ENCODE results near the gene DYNLL2. TPM values are rescaled to one million over a fixed set of nuclear protein-coding genes. Genes with fewer than 3 reads are reported as not detected.
A peak's percentile ranks its signal among the peaks of the same experiment; 100 is the strongest.

Gene DYNLL2
- total RNA-seq (2014; rRNA removed; shearing (Covaris generic)) (9.9 and 11.3 TPM in 2 replicates), polyA plus RNA-seq (2016; fragmentation: Nextera tagmentation; extraction: Ambion mirVana) (1.0 and 1.5 TPM in 2 replicates)

DNA sequence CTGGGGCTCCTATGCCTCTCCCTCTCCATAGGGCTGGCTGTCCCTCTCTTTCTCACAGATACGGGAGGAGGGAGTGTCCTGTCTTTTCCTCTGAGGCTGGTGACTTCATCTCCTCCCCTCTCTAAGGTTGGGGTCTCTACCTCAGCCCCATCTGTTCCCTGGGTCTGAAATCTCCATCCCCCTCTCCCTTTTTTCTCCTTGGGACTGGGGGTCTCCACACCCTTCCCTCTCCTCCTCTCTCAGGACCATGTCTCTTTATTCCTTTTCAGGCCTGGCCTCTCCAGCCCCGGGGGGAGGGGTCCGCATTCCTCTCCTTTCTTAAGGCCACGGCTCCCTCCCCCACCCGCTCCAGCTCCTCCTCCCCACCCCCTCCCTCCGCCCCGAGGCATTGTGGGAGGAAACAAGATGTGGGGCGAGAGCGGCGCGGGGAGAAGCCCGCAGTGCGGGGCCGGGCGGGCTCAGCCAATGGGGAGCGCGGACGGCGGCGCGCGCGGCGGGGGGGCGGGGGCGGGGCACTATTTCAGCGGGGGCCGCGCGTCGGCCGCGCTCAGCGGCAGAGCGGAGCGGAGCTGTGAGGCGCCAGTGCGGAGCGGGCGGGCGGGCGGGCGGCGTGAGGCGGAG lies at the start of gene DYNLL2:
DYNLL2 (plus strand) TSS at position 550 of the 621 bp plus-strand sequence. CDS start 3,672 bp downstream, outside the sequence.
- H3K36me3 ChIP-seq (ENCODE audit: low read depth): peaks cover 8% of the 10 kb centered on the region; the same call in 1 of the 2 replicates
- H2AFZ ChIP-seq: peak within 1 kb of the TSS; percentile 90
- H3K9me2 ChIP-seq (ENCODE audit: insufficient read depth): no peaks in the 10 kb centered on the region
- H3K4me3 ChIP-seq: peak within 1 kb of the TSS; percentile 87
- H3K27me3 ChIP-seq (replicated peaks; ENCODE audit: insufficient read depth): 0 out of 2 replicates have a peak, but pooled peaks cover 13% of the 10 kb centered on the region
- H3K4me1 ChIP-seq (ENCODE audit: insufficient read depth): peaks cover 16% of the 10 kb centered on the region; the same call in 1 of the 2 replicates
- no peaks in the 10 kb centered on the region for H3K9me3 ChIP-seq (ENCODE audit: low read depth)
- H3K79me2 ChIP-seq (ENCODE audit: insufficient read depth): peaks cover 45% of the 10 kb centered on the region
- DNase-seq: peak; percentile 94
- TF ChIP-seq EZH2phosphoT487 (IDR thresholded peaks at IDR 0.05; ENCODE audit: insufficient read depth, low read depth): no peak
- no peak for TF ChIP-seq EZH2 (IDR thresholded peaks at IDR 0.05; ENCODE audit: insufficient read depth, poor library complexity, severe bottlenecking)
- in situ Hi-C loops (cut with MboI): no loop called here
- peak within 1 kb of the TSS; percentile 59 for H3K27ac ChIP-seq
- H3K4me2 ChIP-seq (ENCODE audit: unreplicated experiment): peak within 1 kb of the TSS; percentile 76
- peak within 1 kb of the TSS; percentile 93 for H3K9ac ChIP-seq
- WGBS, 2 experiments (ENCODE audit: low coverage in 1 of 2, low lambda C conversion rate in 2 of 2, missing lambda C conversion rate in 2 of 2): 1 to 11% methylated on average over 2 to 38 of the region's 45 CpGs
- peaks cover 13% of the 10 kb centered on the region; the same call in 1 of the 2 replicates for H4K20me1 ChIP-seq (ENCODE audit: insufficient read depth)
- no peaks in the 10 kb centered on the region for H3F3A ChIP-seq (ENCODE audit: insufficient read depth)

- in situ Hi-C loops (cut with MboI): no loop called here
- 51 to 53% methylated on average over 3 of the region's 3 CpGs for WGBS, 2 experiments (ENCODE audit: low coverage in 1 of 2, low lambda C conversion rate in 2 of 2, missing lambda C conversion rate in 2 of 2)
- Histone ChIP-seq H3K9ac (no peak overlapping the region), H3K9me2 (ENCODE audit: insufficient read depth) (no peaks in the 10 kb centered on the region), H3K36me3 (ENCODE audit: low read depth) (no peaks in the 10 kb centered on the region), H3K27me3 (replicated peaks; ENCODE audit: insufficient read depth) (peaks cover 1% of the 10 kb centered on the region), H3K27ac (no peak overlapping the region), H3K4me2 (ENCODE audit: unreplicated experiment) (no peak overlapping the region), H3F3A (ENCODE audit: insufficient read depth) (no peaks in the 10 kb centered on the region), H3K4me1 (ENCODE audit: insufficient read depth) (no peaks in the 10 kb centered on the region), H3K4me3 (no peak overlapping the region), H2AFZ (no peak overlapping the region), H4K20me1 (ENCODE audit: insufficient read depth) (no peaks in the 10 kb centered on the region), H3K79me2 (ENCODE audit: insufficient read depth) (no peaks in the 10 kb centered on the region), H3K9me3 (ENCODE audit: low read depth) (no peaks in the 10 kb centered on the region)
- TF ChIP-seq EZH2 (IDR thresholded peaks at IDR 0.05; ENCODE audit: insufficient read depth, poor library complexity, severe bottlenecking) (no peak), EZH2phosphoT487 (IDR thresholded peaks at IDR 0.05; ENCODE audit: insufficient read depth, low read depth) (no peak)
- no peak for DNase-seq
Measured at GRCh38 chr17:58039975-58040374, 43.2 kb upstream of the DYNLL2 start.

DNA sequence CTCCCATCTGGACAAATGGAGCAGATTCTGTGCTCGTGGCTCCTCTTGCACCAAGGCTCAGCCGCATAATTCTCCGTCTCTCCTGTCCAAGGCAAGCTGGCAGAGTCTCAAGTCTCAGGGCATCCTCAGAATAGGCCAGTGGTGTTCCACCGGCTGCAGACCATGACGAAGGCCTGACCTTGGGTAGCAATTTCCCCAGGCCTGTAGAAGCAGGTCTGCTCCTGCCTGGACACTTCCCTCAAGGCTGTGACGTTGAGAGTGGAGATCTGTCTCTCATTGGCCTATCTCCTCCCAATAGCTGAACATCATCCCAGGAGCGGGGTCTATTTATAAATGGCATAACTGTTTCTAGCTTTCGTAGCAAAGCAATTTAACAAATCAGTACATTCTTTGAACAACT lies 42.8 kb upstream of the DYNLL2 start:
- no peak overlapping the region for H2AFZ ChIP-seq
- no peak overlapping the region for H3K27ac ChIP-seq
- no peaks in the 10 kb centered on the region for H3K79me2 ChIP-seq (ENCODE audit: insufficient read depth)
- no peak overlapping the region for H3K9ac ChIP-seq
- H3K4me3 ChIP-seq: no peak overlapping the region
- H3K4me2 ChIP-seq (ENCODE audit: unreplicated experiment): no peak overlapping the region
- no peaks in the 10 kb centered on the region for H3K9me2 ChIP-seq (ENCODE audit: insufficient read depth)
- H3K36me3 ChIP-seq (ENCODE audit: low read depth): no peaks in the 10 kb centered on the region
- no peak for DNase-seq
- no peak for TF ChIP-seq EZH2phosphoT487 (IDR thresholded peaks at IDR 0.05; ENCODE audit: insufficient read depth, low read depth)
- no peak for TF ChIP-seq EZH2 (IDR thresholded peaks at IDR 0.05; ENCODE audit: insufficient read depth, poor library complexity, severe bottlenecking)
- WGBS, 2 experiments (ENCODE audit: low coverage in 1 of 2, low lambda C conversion rate in 2 of 2, missing lambda C conversion rate in 2 of 2): 64 to 69% methylated on average over 8 of the region's 8 CpGs
- no peaks in the 10 kb centered on the region for H3K9me3 ChIP-seq (ENCODE audit: low read depth)
- in situ Hi-C loops (cut with MboI): no loop called here
- peaks cover 4% of the 10 kb centered on the region for H3K27me3 ChIP-seq (replicated peaks; ENCODE audit: insufficient read depth)
- H3K4me1 ChIP-seq (ENCODE audit: insufficient read depth): no peaks in the 10 kb centered on the region
- H3F3A ChIP-seq (ENCODE audit: insufficient read depth): no peaks in the 10 kb centered on the region
- H4K20me1 ChIP-seq (ENCODE audit: insufficient read depth): no peaks in the 10 kb centered on the region

GRCh38 chr17:58041161-58041560 lies 42.1 kb upstream of the DYNLL2 start:
- Histone ChIP-seq H3K79me2 (ENCODE audit: insufficient read depth) (no peaks in the 10 kb centered on the region), H3K27ac (no peak overlapping the region), H3K4me2 (ENCODE audit: unreplicated experiment) (no peak overlapping the region), H3K27me3 (replicated peaks; ENCODE audit: insufficient read depth) (peaks cover 4% of the 10 kb centered on the region), H3K9me2 (ENCODE audit: insufficient read depth) (no peaks in the 10 kb centered on the region), H3K36me3 (ENCODE audit: low read depth) (no peaks in the 10 kb centered on the region), H3K9me3 (ENCODE audit: low read depth) (no peaks in the 10 kb centered on the region), H2AFZ (no peak overlapping the region), H3K4me1 (ENCODE audit: insufficient read depth) (no peaks in the 10 kb centered on the region), H3K9ac (no peak overlapping the region), H4K20me1 (ENCODE audit: insufficient read depth) (no peaks in the 10 kb centered on the region), H3K4me3 (no peak overlapping the region), H3F3A (ENCODE audit: insufficient read depth) (no peaks in the 10 kb centered on the region)
- no peak for DNase-seq
- no peak for TF ChIP-seq EZH2 (IDR thresholded peaks at IDR 0.05; ENCODE audit: insufficient read depth, poor library complexity, severe bottlenecking)
- TF ChIP-seq EZH2phosphoT487 (IDR thresholded peaks at IDR 0.05; ENCODE audit: insufficient read depth, low read depth): no peak
- WGBS, 2 experiments (ENCODE audit: low coverage in 1 of 2, low lambda C conversion rate in 2 of 2, missing lambda C conversion rate in 2 of 2): 28 to 34% methylated on average over 4 to 5 of the region's 5 CpGs
- in situ Hi-C loops (cut with MboI): no loop called here

Data from GM23248 (cell line).